Mesenchymal stem cell (in vitro differentiated cells and primary cell): ENCODE results near the gene ZBTB9.

Experiments
- DNase-seq: peaks from one replicate; pipeline ENCODE4 v3.0.0-alpha.2; 2013
- H2AFZ ChIP-seq: one replicate; pipeline ENCODE4 v1.6.1; 2013; ENCODE audit warnings: low read depth, mild to moderate bottlenecking, control low read depth, inconsistent platforms, low read length, moderate library complexity
- H2AK5ac ChIP-seq: 2 replicates; pipeline ENCODE4 v1.6.1; 2013; ENCODE audit warnings: low read length, moderate library complexity, mild to moderate bottlenecking, inconsistent platforms; ENCODE audit not compliant: severe bottlenecking
- H2BK120ac ChIP-seq: one replicate; pipeline ENCODE4 v1.6.1; 2013; ENCODE audit warnings: low read depth, mild to moderate bottlenecking, inconsistent platforms, low read length, moderate library complexity
- H2BK12ac ChIP-seq, 2 experiments: one replicate each; pipeline ENCODE4 v1.6.1; 2013; ENCODE audit warnings: inconsistent platforms in 2 of 2, low read length in 2 of 2, mild to moderate bottlenecking in 2 of 2, moderate library complexity in 2 of 2, control low read depth in 1 of 2
- H2BK15ac ChIP-seq: one replicate; pipeline ENCODE4 v1.6.1; 2013; ENCODE audit warnings: mild to moderate bottlenecking, low read depth, inconsistent platforms; ENCODE audit not compliant: poor library complexity, severe bottlenecking
- H2BK5ac ChIP-seq: 2 replicates; pipeline ENCODE4 v1.6.1; 2013; ENCODE audit warnings: low read depth, mild to moderate bottlenecking, low read length, control low read depth, inconsistent platforms; ENCODE audit not compliant: poor library complexity, severe bottlenecking
- H3K14ac ChIP-seq, 2 experiments: one replicate each; pipeline ENCODE4 v1.6.1; 2013; ENCODE audit warnings: inconsistent platforms in 2 of 2, low read length in 2 of 2, control low read depth in 1 of 2, mild to moderate bottlenecking in 1 of 2, moderate library complexity in 1 of 2
- H3K18ac ChIP-seq, 2 experiments: one replicate each; pipeline ENCODE4 v1.6.1; 2013; ENCODE audit warnings: inconsistent platforms in 2 of 2, low read length in 2 of 2, control low read depth in 1 of 2, low read depth in 1 of 2, mild to moderate bottlenecking in 1 of 2
- H3K23ac ChIP-seq, 2 experiments: one replicate each; pipeline ENCODE4 v1.6.1; 2013; ENCODE audit warnings: inconsistent platforms in 2 of 2, low read length in 2 of 2, mild to moderate bottlenecking in 2 of 2, moderate library complexity in 2 of 2, control low read depth in 1 of 2
- H3K27ac ChIP-seq: 2 replicates; pipeline ENCODE4 v1.5.1; 2013; ENCODE audit warnings: mild to moderate bottlenecking, moderate library complexity, low read length, control low read depth, inconsistent platforms; ENCODE audit not compliant: poor library complexity, severe bottlenecking
- H3K27me3 ChIP-seq, 2 experiments: 2 replicates each; pipeline versions ENCODE4 v1.6.1 to v1.7.0; 2013; ENCODE audit warnings: low read length in 2 of 2, mild to moderate bottlenecking in 2 of 2, moderate library complexity in 2 of 2, control low read depth in 1 of 2, inconsistent platforms in 1 of 2; ENCODE audit not compliant: control insufficient read depth in 1 of 2, insufficient read depth in 1 of 2
- H3K36me3 ChIP-seq, 2 experiments: 2 replicates each; pipeline versions ENCODE4 v1.6.1 to v1.7.0; 2013; ENCODE audit warnings: low read length in 2 of 2, control low read depth in 1 of 2, inconsistent platforms in 1 of 2, low read depth in 1 of 2, mild to moderate bottlenecking in 1 of 2; ENCODE audit not compliant: insufficient read depth in 2 of 2, control insufficient read depth in 1 of 2
- H3K4ac ChIP-seq, 2 experiments: one replicate each; pipeline ENCODE4 v1.6.1; 2013; ENCODE audit warnings: inconsistent platforms in 2 of 2, low read length in 2 of 2, mild to moderate bottlenecking in 2 of 2, moderate library complexity in 2 of 2, control low read depth in 1 of 2, low read depth in 1 of 2
- H3K4me1 ChIP-seq: 2 replicates; pipeline ENCODE4 v1.6.1; 2013; ENCODE audit warnings: low read depth, low read length, control low read depth; ENCODE audit not compliant: control insufficient read depth, insufficient read depth
- H3K4me2 ChIP-seq: 2 replicates; pipeline ENCODE4 v1.6.1; 2013; ENCODE audit warnings: low read length, mild to moderate bottlenecking, inconsistent platforms; ENCODE audit not compliant: poor library complexity, severe bottlenecking
- H3K4me3 ChIP-seq, 2 experiments: 2 replicates each; pipeline versions ENCODE4 v1.5.1 to v1.7.0; 2013; ENCODE audit warnings: low read length in 2 of 2, mild to moderate bottlenecking in 2 of 2, control low read depth in 1 of 2, low read depth in 1 of 2; ENCODE audit not compliant: insufficient read depth in 1 of 2
- H3K79me1 ChIP-seq: replicated peaks from 2 replicates; pipeline ENCODE4 v1.6.1; 2013; ENCODE audit warnings: mild to moderate bottlenecking, control low read depth, low read length, inconsistent platforms; ENCODE audit not compliant: poor library complexity, severe bottlenecking
- H3K9ac ChIP-seq: 2 replicates; pipeline ENCODE4 v1.7.0; 2013; ENCODE audit warnings: mild to moderate bottlenecking, low read length, moderate library complexity
- H3K9me3 ChIP-seq: 2 replicates; pipeline ENCODE4 v1.7.0; 2013; ENCODE audit warnings: mild to moderate bottlenecking, low read length; ENCODE audit not compliant: control insufficient read depth
- H4K8ac ChIP-seq: one replicate; pipeline ENCODE4 v1.6.1; 2013; ENCODE audit warnings: inconsistent platforms, mild to moderate bottlenecking, low read length, moderate library complexity
- H4K91ac ChIP-seq: one replicate; pipeline ENCODE4 v1.6.1; 2013; ENCODE audit warnings: mild to moderate bottlenecking, low read length, inconsistent platforms
- WGBS: methylation state at CpG from one replicate; pipeline ENCODE4 v1.1.7; 2013; ENCODE audit warnings: mixed read lengths; 5-methylcytosine and 5-hydroxymethylcytosine counted together

The ZBTB9 gene

GRCh38 chr6:33429750-33430052 lies 24.7 kb upstream of the ZBTB9 start:
- Histone ChIP-seq H3K4me3 (no peak overlapping the region), H2BK12ac (no peak overlapping the region), H3K27me3 (no peaks in the 10 kb centered on the region), H3K18ac (no peak overlapping the region), H4K8ac (no peak overlapping the region), H2AFZ (no peak overlapping the region), H4K91ac (no peak overlapping the region), H3K9ac (peak overlapping the region; percentile 60), H3K36me3 (peaks cover 17 to 21% of the 10 kb centered on the region in 2 experiments), H2BK15ac (no peak overlapping the region), H2AK5ac (no peak overlapping the region), H3K4ac (no peak overlapping the region), H2BK5ac (no peak overlapping the region), H3K9me3 (no peaks in the 10 kb centered on the region), H3K4me1 (peaks cover 62% of the 10 kb centered on the region), H3K14ac (peak overlapping the region in 1 of 2 experiments; percentile 2), H3K79me1 (peaks cover 25% of the 10 kb centered on the region), H2BK120ac (no peak overlapping the region), H3K23ac (peak overlapping the region in 1 of 2 experiments; percentile 36), H3K4me2 (no peak overlapping the region), H3K27ac (no peak overlapping the region)
- DNase-seq: no peak
- 78% methylated on average over 1 of the region's 2 CpGs for WGBS

- Histone ChIP-seq H3K23ac (peak overlapping the region in 1 of 2 experiments; percentile 37), H3K4me1 (peaks cover 57% of the 10 kb centered on the region), H2AFZ (no peak overlapping the region), H3K18ac (peak overlapping the region in 1 of 2 experiments; percentile 18), H4K8ac (no peak overlapping the region), H3K27ac (no peak overlapping the region), H3K9me3 (no peaks in the 10 kb centered on the region), H3K14ac (no peak overlapping the region), H3K4me3 (no peak overlapping the region), H2BK15ac (no peak overlapping the region), H3K27me3 (no peaks in the 10 kb centered on the region), H2BK120ac (no peak overlapping the region), H3K36me3 (peaks cover 17 to 26% of the 10 kb centered on the region in 2 experiments), H3K4ac (no peak overlapping the region), H3K9ac (no peak overlapping the region), H2BK12ac (no peak overlapping the region), H2BK5ac (no peak overlapping the region), H2AK5ac (peak overlapping the region; percentile 24), H3K4me2 (no peak overlapping the region), H3K79me1 (peaks cover 28% of the 10 kb centered on the region), H4K91ac (no peak overlapping the region)
- WGBS: 71% methylated on average over 2 of the region's 2 CpGs
- DNase-seq: peak; percentile 59
These were observed 24.0 kb upstream of the ZBTB9 start for GRCh38 chr6:33430334-33430733.

- Histone ChIP-seq H2BK120ac (no peak overlapping the region), H3K4ac (peak overlapping the region in 1 of 2 experiments; percentile 11), H2BK12ac (peak overlapping the region in 1 of 2 experiments; percentile 49), H3K9ac (no peak overlapping the region), H3K9me3 (no peaks in the 10 kb centered on the region), H3K36me3 (peaks cover 22 to 35% of the 10 kb centered on the region in 2 experiments), H3K27me3 (no peaks in the 10 kb centered on the region), H3K23ac (no peak overlapping the region), H3K27ac (no peak overlapping the region), H4K8ac (no peak overlapping the region), H3K18ac (peak overlapping the region in 1 of 2 experiments; percentile 11), H3K4me1 (peaks cover 57% of the 10 kb centered on the region), H2BK15ac (no peak overlapping the region), H2BK5ac (no peak overlapping the region), H3K79me1 (peaks cover 31% of the 10 kb centered on the region), H4K91ac (no peak overlapping the region), H3K14ac (peak overlapping the region in 1 of 2 experiments; percentile 53), H3K4me2 (peak overlapping the region; percentile 50), H2AFZ (no peak overlapping the region), H2AK5ac (peak overlapping the region; percentile 34), H3K4me3 (no peak overlapping the region)
- WGBS: 4% methylated on average over 12 of the region's 12 CpGs
- peak; percentile 81 for DNase-seq
These were observed 23.1 kb upstream of the ZBTB9 start for GRCh38 chr6:33430991-33431879.

GRCh38 chr6:33431880-33432541 lies 22.4 kb upstream of the ZBTB9 start:
- no peak overlapping the region for H3K27ac ChIP-seq
- DNase-seq: no peak
- peaks cover 53% of the 10 kb centered on the region for H3K4me1 ChIP-seq
- no peak overlapping the region for H3K4me3 ChIP-seq
- H2BK12ac ChIP-seq: no peak overlapping the region
- H2BK5ac ChIP-seq: no peak overlapping the region
- H3K23ac ChIP-seq: peak overlapping the region in 1 of 2 experiments; percentile 81
- H2BK15ac ChIP-seq: peak overlapping the region; percentile 52
- no peak overlapping the region for H4K8ac ChIP-seq
- peak overlapping the region; percentile 19 for H3K4me2 ChIP-seq
- H3K14ac ChIP-seq: no peak overlapping the region
- H3K27me3 ChIP-seq: no peaks in the 10 kb centered on the region
- no peak overlapping the region for H3K4ac ChIP-seq
- WGBS: 31% methylated on average over 5 of the region's 12 CpGs
- H3K9me3 ChIP-seq: no peaks in the 10 kb centered on the region
- H4K91ac ChIP-seq: no peak overlapping the region
- peak overlapping the region; percentile 8 for H2BK120ac ChIP-seq
- no peak overlapping the region for H2AFZ ChIP-seq
- peaks cover 35% of the 10 kb centered on the region for H3K79me1 ChIP-seq
- peak overlapping the region; percentile 34 for H2AK5ac ChIP-seq
- H3K18ac ChIP-seq: no peak overlapping the region
- no peak overlapping the region for H3K9ac ChIP-seq
- H3K36me3 ChIP-seq: peaks cover 30 to 42% of the 10 kb centered on the region in 2 experiments
